GM23338 (cell line): ENCODE results near the gene F12. TPM values are rescaled to one million over a fixed set of nuclear protein-coding genes. Genes with fewer than 3 reads are reported as not detected.

Experiments used
- ATAC-seq: fragments of 200-7000 bp; cut with Tn5 transposase; 3 replicates; pipeline ENCODE4 v1.9.1; 2020
- DNase-seq: peaks from one replicate; pipeline ENCODE4 v3.0.0-alpha.2; 2015; ENCODE audit warnings: low spot score
- H2AFZ ChIP-seq: fragments of 200-600 bp; sonication (generic); 2 replicates; pipeline ENCODE4 v1.8.0; 2016; ENCODE audit warnings: antibody characterized with exemption, mild to moderate bottlenecking, moderate library complexity
- H3F3A ChIP-seq: fragments of 200-600 bp; sonication (generic); replicated peaks from 2 replicates; pipeline ENCODE4 v1.8.0; 2017; ENCODE audit warnings: antibody characterized with exemption, mixed run types, low read depth
- H3K27ac ChIP-seq: fragments of 200-600 bp; sonication (generic); 2 replicates; pipeline ENCODE4 v1.6.1; 2016; ENCODE audit warnings: low read depth
- H3K27me3 ChIP-seq: fragments of 200-600 bp; sonication (generic); 2 replicates; pipeline ENCODE4 v1.8.0; 2016; ENCODE audit warnings: mild to moderate bottlenecking, mixed run types, moderate library complexity; ENCODE audit not compliant: insufficient read depth
- H3K36me3 ChIP-seq: fragments of 200-600 bp; sonication (generic); 2 replicates; pipeline ENCODE4 v1.8.0; 2016; ENCODE audit warnings: mild to moderate bottlenecking; ENCODE audit not compliant: insufficient read depth
- H3K4me1 ChIP-seq: fragments of 200-600 bp; sonication (generic); 2 replicates; pipeline ENCODE4 v1.8.0; 2016; ENCODE audit warnings: mild to moderate bottlenecking, moderate library complexity; ENCODE audit not compliant: insufficient read depth
- H3K4me2 ChIP-seq: fragments of 200-600 bp; sonication (generic); 2 replicates; pipeline ENCODE4 v1.7.1; 2017; ENCODE audit warnings: mixed run types
- H3K4me3 ChIP-seq: fragments of 200-600 bp; sonication (generic); 2 replicates; pipeline ENCODE4 v1.6.1; 2016; ENCODE audit warnings: mixed run types
- H3K79me2 ChIP-seq: fragments of 200-600 bp; sonication (generic); replicated peaks from 2 replicates; pipeline ENCODE4 v1.8.0; 2017; ENCODE audit warnings: mild to moderate bottlenecking; ENCODE audit not compliant: insufficient read depth
- H3K9me2 ChIP-seq: fragments of 200-600 bp; sonication (generic); 2 replicates; pipeline ENCODE4 v1.8.0; 2017; ENCODE audit not compliant: insufficient read depth
- H4K20me1 ChIP-seq: fragments of 200-600 bp; sonication (generic); replicated peaks from 2 replicates; pipeline ENCODE4 v1.8.0; 2017; ENCODE audit warnings: mild to moderate bottlenecking; ENCODE audit not compliant: insufficient read depth
- H3K27ac Mint-ChIP-seq: 2 replicates; pipeline ENCODE4 v1.8.0; 2020; ENCODE audit warnings: inconsistent platforms, mild to moderate bottlenecking, moderate library complexity, mixed read lengths
- H3K27me3 Mint-ChIP-seq: 3 replicates; pipeline ENCODE4 v1.8.0; 2022; ENCODE audit warnings: low read depth, mild to moderate bottlenecking, moderate library complexity, mixed read lengths, inconsistent platforms; ENCODE audit not compliant: insufficient read depth, poor library complexity
- H3K36me3 Mint-ChIP-seq: 3 replicates; pipeline ENCODE4 v1.8.0; 2021; ENCODE audit warnings: low read depth, mild to moderate bottlenecking, inconsistent platforms, moderate library complexity, mixed read lengths
- H3K4me1 Mint-ChIP-seq: 3 replicates; pipeline ENCODE4 v1.8.0; 2020; ENCODE audit warnings: mild to moderate bottlenecking, inconsistent platforms, mixed read lengths
- H3K4me3 Mint-ChIP-seq: 3 replicates; pipeline ENCODE4 v1.8.0; 2021; ENCODE audit warnings: moderate library complexity, mild to moderate bottlenecking, inconsistent platforms, mixed read lengths
- H3K9me3 Mint-ChIP-seq: 3 replicates; pipeline ENCODE4 v1.8.0; 2020; ENCODE audit warnings: moderate library complexity, mild to moderate bottlenecking, inconsistent platforms, mixed read lengths
- CREB1 ChIP-seq: fragments of 250-450 bp; sonication (Bioruptor Pico); IDR thresholded peaks from 2 replicates; pipeline ENCODE4 v1.5.0; 2020; ENCODE audit warnings: low read depth, mild to moderate bottlenecking, moderate library complexity
- CTCF ChIP-seq, 2 experiments: fragments of 200-600 bp in 1 of 2; sonication (generic) in 1 of 2; conservative IDR thresholded peaks; 2 replicates each; pipeline versions ENCODE4 v1.5.1 to v1.6.1; 2016 to 2017; ENCODE audit warnings: antibody characterized with exemption in 2 of 2, low read depth in 2 of 2, mild to moderate bottlenecking in 2 of 2, moderate library complexity in 1 of 2
- ETS1 ChIP-seq: IDR thresholded peaks from 2 replicates; pipeline ENCODE4 v1.6.1; 2016; ENCODE audit warnings: antibody characterized with exemption
- EZH2 ChIP-seq: fragments of 200-600 bp; sonication (generic); IDR thresholded peaks from one replicate; pipeline ENCODE4 v1.8.0; 2017; ENCODE audit warnings: antibody characterized with exemption, mild to moderate bottlenecking, low read depth; ENCODE audit not compliant: unreplicated experiment
- EZH2phosphoT487 ChIP-seq: fragments of 200-600 bp; sonication (generic); IDR thresholded peaks from one replicate; pipeline ENCODE4 v1.8.1; 2018; ENCODE audit warnings: antibody characterized with exemption; ENCODE audit not compliant: unreplicated experiment
- JUNB ChIP-seq: IDR thresholded peaks from one replicate; pipeline ENCODE4 v1.6.1; 2016; ENCODE audit warnings: antibody characterized with exemption; ENCODE audit not compliant: unreplicated experiment
- NANOG ChIP-seq: IDR thresholded peaks from 2 replicates; pipeline ENCODE4 v1.6.1; 2016; ENCODE audit warnings: antibody characterized with exemption, borderline replicate concordance
- POLR2AphosphoS5 ChIP-seq: IDR thresholded peaks from 2 replicates; pipeline ENCODE4 v1.6.1; 2016; ENCODE audit warnings: antibody characterized with exemption, low read depth
- REST ChIP-seq: IDR thresholded peaks from one replicate; pipeline ENCODE4 v1.6.1; 2018; ENCODE audit warnings: antibody characterized with exemption; ENCODE audit not compliant: unreplicated experiment
- STAT1 ChIP-seq: IDR thresholded peaks from one replicate; pipeline ENCODE4 v1.6.1; 2016; ENCODE audit warnings: antibody characterized with exemption; ENCODE audit not compliant: unreplicated experiment
- ZNF114 ChIP-seq: fragments of 250-450 bp; sonication (Bioruptor Pico); IDR thresholded peaks from 2 replicates; pipeline ENCODE4 v1.5.0; 2020; ENCODE audit warnings: mild to moderate bottlenecking, moderate library complexity
- ZNF331 ChIP-seq: fragments of 250-450 bp; sonication (Bioruptor Pico); IDR thresholded peaks from 2 replicates; pipeline ENCODE4 v1.5.0; 2020; ENCODE audit warnings: low read depth, mild to moderate bottlenecking, moderate library complexity
- ZNF462 ChIP-seq: fragments of 250-450 bp; sonication (Bioruptor Pico); IDR thresholded peaks from 2 replicates; pipeline ENCODE4 v1.5.0; 2020; ENCODE audit warnings: mild to moderate bottlenecking, moderate library complexity
- polyA plus RNA-seq: library from polyadenylated mRNA; unstranded; fragments of >200 nt; fragmentation: Nextera tagmentation; extraction: Ambion mirVana; gene quantifications from 2 replicates; pipeline ENCODE4 v1.2.1, GENCODE V29; 2016
- total RNA-seq: library from RNA; depleted of rRNA; stranded (reverse); fragments of >200 nt; shearing (Covaris generic); gene quantifications from 2 replicates; pipeline ENCODE4 v1.2.3, GENCODE V29; 2014

F12 gene
- total and polyA plus RNA-seq, 2 experiments from 2014 or later: 2.9 to 8.0 TPM

- peaks cover 36% of the 10 kb centered on the region for H3K4me1 Mint-ChIP-seq
- H3K4me3 Mint-ChIP-seq: peak overlapping the region; percentile 71; the same call in 2 of the 3 replicates
- DNase-seq (peak; percentile 86), ATAC-seq (peak; percentile 17)
- H3K9me3 Mint-ChIP-seq: peaks cover 3% of the 10 kb centered on the region; the same call in 1 of the 3 replicates
- H3K27me3 Mint-ChIP-seq: peaks cover 45% of the 10 kb centered on the region
- no peak overlapping the region for H2AFZ ChIP-seq
- H3K27ac ChIP-seq: no peak overlapping the region
- no peaks in the 10 kb centered on the region for H3K9me2 ChIP-seq
- H3K27me3 ChIP-seq: peaks cover 39% of the 10 kb centered on the region
- no peaks in the 10 kb centered on the region; the same call in 1 of the 2 replicates for H4K20me1 ChIP-seq
- TF ChIP-seq JUNB (no peak), STAT1 (no peak), ETS1 (no peak), POLR2AphosphoS5 (no peak), NANOG (no peak), CTCF (conservative IDR thresholded peaks at IDR 0.05; ENCODE audit: low read depth in 2 of 2) (no peak), EZH2phosphoT487 (no peak), ZNF462 (CRISPR knock-in tag) (no peak), ZNF114 (CRISPR knock-in tag) (no peak), REST (no peak), CREB1 (CRISPR knock-in tag) (no peak), EZH2 (no peak), ZNF331 (CRISPR knock-in tag) (no peak)
- H3K36me3 ChIP-seq: no peaks in the 10 kb centered on the region
- H3K4me2 ChIP-seq: peak overlapping the region; percentile 88
- peaks cover 11% of the 10 kb centered on the region; the same call in 1 of the 3 replicates for H3K36me3 Mint-ChIP-seq
- peak overlapping the region; percentile 80 for H3K4me3 ChIP-seq
- no peak overlapping the region for H3K27ac Mint-ChIP-seq
- H3F3A ChIP-seq: peaks cover 29% of the 10 kb centered on the region
- no peaks in the 10 kb centered on the region for H3K79me2 ChIP-seq
- peaks cover 23% of the 10 kb centered on the region for H3K4me1 ChIP-seq
These were observed 37.8 kb upstream of the F12 start for GRCh38 chr5:177447066-177447610.
